ENCODE data around the gene KRT33B. TPM values are rescaled to one million over a fixed set of nuclear protein-coding genes. Genes with fewer than 3 reads are reported as not detected.

The KRT33B gene
- total RNA-seq (2021): not detected in 2 replicates
- long read RNA-seq: 0 reads

- Histone ChIP-seq H2BK15ac (ENCODE audit: low read depth, low read length) (no peak within 1 kb of the TSS), H3K9ac (ENCODE audit: extremely low read depth, insufficient read length, low read length) (no peak within 1 kb of the TSS), H2AFZ (ENCODE audit: low read length) (no peak within 1 kb of the TSS), H3K23me2 (ENCODE audit: insufficient read length, low read depth, low read length, poor library complexity, severe bottlenecking) (no peaks in the 10 kb centered on the region), H3K4me1 (ENCODE audit: insufficient read depth, low read length) (no peaks in the 10 kb centered on the region), H2BK12ac (ENCODE audit: insufficient read length, low read depth, low read length) (no peak within 1 kb of the TSS), H3T11ph (ENCODE audit: low read length) (no peak within 1 kb of the TSS), H2BK5ac (ENCODE audit: insufficient read length, low read length) (no peak within 1 kb of the TSS), H4K5ac (ENCODE audit: insufficient read length, low read depth, low read length) (no peak within 1 kb of the TSS), H3K14ac (ENCODE audit: insufficient read depth, low read length) (no peak within 1 kb of the TSS; the same call in 1 of the 2 replicates), H3K9me3 (ENCODE audit: control insufficient read depth, low read depth, low read length) (no peaks in the 10 kb centered on the region), H2AK5ac (ENCODE audit: insufficient read length, low read length) (no peak within 1 kb of the TSS), H3K18ac (ENCODE audit: insufficient read length, low read depth, low read length) (no peak within 1 kb of the TSS), H4K20me1 (ENCODE audit: control insufficient read depth, insufficient read depth, insufficient read length) (no peaks in the 10 kb centered on the region), H3K4ac (ENCODE audit: low read depth, low read length) (no peak within 1 kb of the TSS), H3K27me3 (ENCODE audit: insufficient read depth, low read length) (no peaks in the 10 kb centered on the region), H3K79me1 (ENCODE audit: insufficient read depth, low read depth, low read length, poor library complexity, severe bottlenecking) (no peaks in the 10 kb centered on the region), H4K8ac (replicated peaks; ENCODE audit: insufficient read length, low read depth, low read length) (no peak within 1 kb of the TSS), H3K56ac (ENCODE audit: insufficient read length, low read depth, low read length) (no peak within 1 kb of the TSS), H4K91ac (ENCODE audit: insufficient read length, low read depth, low read length) (no peak within 1 kb of the TSS), H2BK20ac (ENCODE audit: low read depth, low read length, poor library complexity, severe bottlenecking) (no peak within 1 kb of the TSS), H3K27ac (ENCODE audit: insufficient read length, low read depth, low read length) (no peak within 1 kb of the TSS), H2BK120ac (ENCODE audit: low read depth, low read length, poor library complexity, severe bottlenecking) (no peak within 1 kb of the TSS), H3K4me2 (ENCODE audit: insufficient read depth, insufficient read length, low read length) (no peak within 1 kb of the TSS), H3K23ac (ENCODE audit: insufficient read length, low read depth, low read length) (no peak within 1 kb of the TSS), H3K79me2 (ENCODE audit: insufficient read depth, low read length) (no peaks in the 10 kb centered on the region)
- no peaks in the 10 kb centered on the region; a peak in 1 of 5 replicates for H3K9me3 Mint-ChIP-seq
- H3K27ac Mint-ChIP-seq: no peak within 1 kb of the TSS
- WGBS (ENCODE audit: extremely low coverage, insufficient read length, low lambda C conversion rate): no CpG with 5 or more reads among the region's 1 CpG
- peaks cover 2% of the 10 kb centered on the region for H3K27me3 Mint-ChIP-seq (ENCODE audit: low read depth)
- H3K4me3 Mint-ChIP-seq: no peak within 1 kb of the TSS
- H3K36me3 Mint-ChIP-seq (ENCODE audit: insufficient read depth in 1 of 3, low read depth in 3 of 3): no peaks in the 10 kb centered on the region
- TF ChIP-seq CTCF (conservative IDR thresholded peaks at IDR 0.05): no peak
- no peak for DNase-seq
- H3K4me1 Mint-ChIP-seq: no peaks in the 10 kb centered on the region
Measured at GRCh38 chr17:41369713-41370112, at the start of gene KRT33B. KRT33B (minus strand) TSS chr17:41369813; CDS start chr17:41369750, 63 bp downstream.

Data from H9 (cell line).